HG02759 (cell line): ENCODE results near the gene TBC1D24.
"Not testable (repeated sequence)": the region's sequence is repeated elsewhere in the genome, so short reads cannot be mapped to it uniquely, and the experiment has no call there.

Source experiments
- ATAC-seq: cut with Tn5 transposase; IDR thresholded peaks from one replicate; pipeline ENCODE4 v1.9.1; 2021; ENCODE audit warnings: mild to moderate bottlenecking, moderate library complexity; ENCODE audit not compliant: unreplicated experiment

Gene TBC1D24

DNA sequence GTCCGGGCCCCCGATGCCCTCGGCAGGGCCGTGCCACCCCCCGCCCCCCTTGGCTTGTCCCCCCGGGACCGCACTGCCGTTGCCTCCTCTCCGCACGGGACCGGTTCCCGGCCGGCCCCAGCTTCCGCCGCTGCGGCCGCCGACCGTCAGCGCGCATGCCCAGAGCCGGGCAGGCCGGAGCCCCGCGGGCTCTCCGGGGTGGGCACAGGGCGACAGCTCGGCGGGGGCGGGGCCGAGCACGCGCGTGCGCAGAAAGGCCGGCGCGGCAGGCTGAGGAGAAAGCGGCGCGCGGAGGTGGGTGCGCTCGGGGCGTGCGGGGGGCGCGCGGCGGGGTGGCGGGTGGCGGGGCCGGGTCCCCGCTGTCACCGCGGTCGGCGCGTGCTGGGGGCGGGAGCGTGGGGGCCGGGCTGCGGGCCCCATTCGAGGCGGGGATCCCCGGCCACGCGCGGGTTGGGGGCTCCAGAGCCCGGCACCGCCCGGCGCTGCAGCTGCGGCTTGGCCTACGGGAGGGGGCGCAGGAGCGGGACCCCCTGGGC lies at the start of gene TBC1D24:
Gene TBC1D24, plus strand, starts transcription at position 251 of the 536 bp plus-strand sequence. CDS start 21,022 bp downstream, outside the sequence.
- ATAC-seq: peak; percentile 67

GRCh38 chr16:2425825-2426430 lies 49.0 kb upstream of the TBC1D24 start:
- no peak for ATAC-seq

DNA sequence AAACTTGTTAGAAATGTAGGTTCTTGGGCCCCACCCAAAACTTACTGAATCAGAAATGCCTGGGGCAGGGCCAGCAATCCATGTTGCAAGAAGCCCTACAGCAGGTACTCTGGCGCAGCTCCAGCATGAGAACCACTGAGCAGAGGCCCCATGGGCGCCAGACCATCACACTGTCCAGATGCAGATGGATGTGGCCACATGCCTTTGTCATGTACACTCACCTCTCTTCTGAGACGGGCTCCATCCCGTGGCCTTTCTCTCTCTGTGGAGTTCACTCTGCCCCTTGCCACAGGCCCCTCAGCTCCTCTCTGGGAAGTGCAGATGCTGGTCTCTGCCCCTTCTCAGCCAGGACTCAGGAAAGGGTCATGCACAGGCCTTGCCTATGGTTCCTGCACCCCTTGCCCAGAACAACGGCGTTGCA lies 48.0 kb upstream of the TBC1D24 start:
- no peak for ATAC-seq

DNA sequence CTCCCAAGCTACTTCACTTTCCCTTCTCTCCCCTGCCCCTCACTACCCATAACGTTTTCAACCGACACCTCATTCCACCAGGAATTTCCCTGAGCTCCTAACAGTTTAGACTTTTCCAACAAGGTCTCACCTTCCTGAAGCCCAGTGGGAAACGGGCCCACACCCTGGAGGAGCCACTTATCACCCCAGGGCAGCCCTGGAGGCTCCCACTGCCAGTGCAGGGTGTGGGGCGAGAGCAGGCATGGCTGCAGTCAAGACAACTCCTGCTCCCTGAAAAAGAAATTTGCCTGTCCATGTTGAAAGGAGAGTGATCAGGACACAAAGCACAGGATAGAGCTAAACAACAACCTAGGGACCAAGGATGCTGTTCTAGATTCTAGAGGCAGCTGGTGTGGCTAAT lies 47.4 kb upstream of the TBC1D24 start:
- no peak for ATAC-seq

DNA sequence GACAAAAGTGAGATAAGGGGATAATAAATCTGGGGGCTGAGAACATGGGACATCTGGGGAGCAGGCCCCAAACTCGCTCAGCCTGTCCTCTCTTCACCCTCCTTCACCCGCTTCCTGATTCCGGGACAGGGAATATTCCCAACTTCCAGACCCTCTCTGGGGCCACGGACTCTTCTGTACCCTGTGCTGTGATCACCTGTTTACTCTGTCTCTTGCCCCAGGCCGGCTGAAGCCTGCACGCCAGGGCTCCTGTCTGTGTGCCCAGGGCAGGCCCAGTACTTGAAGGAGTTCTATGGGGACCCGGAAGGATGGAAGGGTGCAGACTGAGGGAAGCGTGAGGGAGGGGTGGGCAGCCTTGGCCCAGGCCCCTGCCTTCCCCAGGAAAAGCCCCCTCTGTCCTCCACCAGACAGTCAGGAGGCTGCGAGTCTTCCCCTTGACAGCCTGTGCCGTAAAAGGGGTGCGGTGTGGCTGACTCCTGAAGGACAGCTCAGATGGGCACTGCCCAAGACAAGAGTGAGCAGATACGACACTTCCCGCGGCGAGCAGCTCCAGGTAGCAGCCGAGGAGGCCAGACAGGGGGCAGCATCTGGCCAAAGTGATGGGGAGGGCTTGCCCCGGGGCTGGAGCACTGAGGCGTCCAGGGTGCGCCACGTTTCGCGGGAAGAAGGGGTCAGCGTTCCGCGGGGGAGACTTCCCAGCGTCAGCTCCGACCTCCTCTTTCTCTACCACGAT lies 46.7 kb upstream of the TBC1D24 start:
- peak; percentile 5 for ATAC-seq

GRCh38 chr16:2428784-2429033 lies 46.2 kb upstream of the TBC1D24 start:
- ATAC-seq: peak; percentile 24

- ATAC-seq: peak; percentile 87
Observed at GRCh38 chr16:2429034-2429770, 45.7 kb upstream of the TBC1D24 start, which contains the start of gene CCNF. TSS of gene CCNF (plus strand) at chr16:2429447. CDS start at chr16:2429482, 35 bp downstream.

DNA sequence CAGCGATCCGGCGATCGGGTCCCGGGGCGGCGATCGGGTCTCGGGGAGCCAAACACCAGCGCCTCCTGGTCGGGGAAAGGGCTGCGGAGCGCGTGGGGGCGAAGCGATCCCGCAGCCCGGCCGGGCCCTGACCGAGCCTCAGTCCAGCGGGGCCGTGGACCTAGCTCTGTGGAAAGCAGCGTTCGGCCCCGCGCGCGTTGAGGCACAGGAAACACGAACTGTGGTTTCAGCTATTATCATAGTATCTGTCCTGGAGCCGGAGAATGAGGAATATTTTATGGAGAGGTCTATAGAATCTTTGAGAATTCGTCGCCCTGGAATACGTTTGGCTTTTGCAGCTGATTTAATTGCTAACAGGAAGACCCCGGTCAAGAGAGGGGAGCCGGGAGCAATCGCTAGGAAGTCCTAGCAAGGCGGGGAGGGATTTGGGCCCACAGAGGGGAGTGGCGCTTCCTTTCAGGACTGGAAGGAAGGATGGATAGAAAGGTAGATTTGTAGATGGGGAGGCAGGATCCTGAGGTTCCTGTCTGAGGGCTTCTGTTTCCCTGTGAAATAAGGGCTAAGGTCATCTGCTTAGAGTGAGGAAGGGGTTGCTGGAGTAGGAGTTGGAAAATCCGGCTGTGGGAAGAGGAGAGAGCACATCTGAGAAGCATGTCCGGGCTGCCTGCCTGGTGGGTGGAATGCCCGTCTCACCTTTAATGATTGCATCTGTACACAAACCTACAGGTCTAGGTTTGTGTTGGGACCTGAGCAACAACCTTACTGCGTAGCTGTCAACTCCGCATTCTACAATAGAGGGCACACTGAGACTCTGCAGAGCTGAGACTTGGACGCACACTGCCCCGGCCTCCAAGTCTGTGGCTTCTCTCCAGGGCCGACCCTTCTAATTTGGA lies 44.9 kb upstream of the TBC1D24 start:
- no peak for ATAC-seq

DNA sequence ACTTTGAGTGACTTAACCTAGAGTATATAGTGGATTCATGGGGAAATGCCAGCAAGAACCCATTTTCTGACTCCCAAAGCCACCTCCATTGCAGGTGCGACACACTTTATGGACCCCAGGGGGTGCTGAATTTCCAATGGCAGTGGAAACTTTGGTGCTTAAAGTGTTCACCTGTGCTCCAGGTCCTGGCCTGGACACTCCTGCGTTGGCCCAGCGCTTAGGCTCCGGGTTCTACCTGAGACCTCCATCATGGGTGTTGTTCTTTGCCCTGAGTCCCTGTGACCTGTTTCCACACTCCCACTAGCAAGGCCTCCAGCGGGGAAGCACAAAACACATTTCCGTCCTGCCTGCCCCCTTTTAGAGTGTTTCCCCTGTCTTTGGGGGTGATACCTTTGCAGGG lies 42.6 kb upstream of the TBC1D24 start:
- no peak for ATAC-seq

GRCh38 chr16:2432801-2433505 lies 42.0 kb upstream of the TBC1D24 start:
- no peak for ATAC-seq

DNA sequence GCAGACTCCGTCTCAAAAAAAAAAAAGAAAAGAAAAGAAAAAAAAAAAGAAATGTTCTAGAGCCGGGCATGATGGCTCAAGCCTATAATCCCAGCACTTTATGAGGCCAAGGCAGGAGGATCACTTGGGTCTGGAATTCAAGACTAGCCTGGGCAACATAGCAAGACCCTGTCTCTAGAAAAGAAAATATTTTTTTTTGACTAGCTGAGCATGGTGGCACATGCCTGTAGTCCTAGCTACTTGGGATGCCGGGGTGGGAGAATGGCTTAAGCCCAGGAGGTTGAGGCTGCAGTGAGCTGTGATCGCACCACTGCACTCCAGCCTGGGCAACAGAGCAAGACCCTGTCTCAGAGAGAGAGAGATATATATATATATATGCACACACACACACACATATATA lies 39.7 kb upstream of the TBC1D24 start:
- not testable (repeated sequence) for ATAC-seq

- no peak for ATAC-seq
Observed at GRCh38 chr16:2436110-2436509, 38.8 kb upstream of the TBC1D24 start.

GRCh38 chr16:2437032-2437790 lies 37.7 kb upstream of the TBC1D24 start:
- no peak for ATAC-seq

GRCh38 chr16:2438121-2438520 lies 36.8 kb upstream of the TBC1D24 start:
- ATAC-seq: no peak

- ATAC-seq: no peak
Observed at GRCh38 chr16:2439598-2439997, 35.3 kb upstream of the TBC1D24 start.

DNA sequence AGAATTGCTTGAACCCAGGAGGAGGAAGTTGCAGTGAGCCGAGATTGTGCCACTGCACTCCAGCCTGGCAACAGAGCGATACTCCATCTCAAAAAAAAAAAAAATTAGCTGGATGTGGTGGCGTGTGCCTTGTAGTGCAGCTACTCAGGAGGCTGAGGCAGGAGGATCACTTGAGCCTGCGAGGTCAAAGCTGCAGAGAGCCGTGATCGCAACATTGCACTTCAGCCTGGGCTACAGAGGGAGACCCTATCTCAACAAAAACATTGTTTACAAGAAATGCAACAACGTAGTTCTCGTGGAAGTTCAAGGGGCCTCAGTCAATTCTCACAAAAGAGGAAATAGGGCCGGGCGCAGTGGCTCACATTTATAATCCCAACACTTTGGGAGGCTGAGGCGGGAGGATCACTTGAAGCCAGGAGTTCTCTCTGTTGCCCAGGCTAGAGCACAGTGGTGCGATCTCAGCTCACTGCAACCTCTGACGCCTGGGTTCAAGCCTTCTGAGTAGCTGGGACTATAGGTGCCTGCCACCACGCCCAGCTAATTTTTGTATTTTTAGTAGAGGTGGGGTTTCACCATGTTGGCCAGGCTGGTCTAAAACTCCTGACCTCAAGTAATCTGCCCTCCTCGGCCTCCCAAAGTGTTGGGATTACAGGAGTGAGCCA lies 33.7 kb upstream of the TBC1D24 start:
- ATAC-seq: not testable (repeated sequence)

GRCh38 chr16:2443555-2443954 lies 31.4 kb upstream of the TBC1D24 start:
- ATAC-seq: no peak

- ATAC-seq: no peak
Observed at GRCh38 chr16:2447920-2448583, 26.9 kb upstream of the TBC1D24 start.
